Trophoblast cell (in vitro differentiated cells and primary cell): Measurements from ENCODE around the gene POPDC3.
A peak's percentile ranks its signal among the peaks of the same experiment; 100 is the strongest.

Source experiments
- DNase-seq, 2 donors: peaks; one replicate each; pipeline ENCODE4 v3.0.0-alpha.2; 2016
- H2AFZ ChIP-seq: 2 replicates; pipeline ENCODE4 v1.6.1; 2013; ENCODE audit warnings: low read length, moderate library complexity, mild to moderate bottlenecking; ENCODE audit not compliant: insufficient read depth, poor library complexity
- H2AK5ac ChIP-seq: 2 replicates; pipeline ENCODE4 v1.6.1; 2013; ENCODE audit warnings: mild to moderate bottlenecking, low read length
- H2BK120ac ChIP-seq: 2 replicates; pipeline ENCODE4 v1.6.1; 2013; ENCODE audit warnings: low read length, mild to moderate bottlenecking, moderate library complexity; ENCODE audit not compliant: insufficient read depth, poor library complexity
- H2BK12ac ChIP-seq: 2 replicates; pipeline ENCODE4 v1.6.1; 2013; ENCODE audit warnings: mild to moderate bottlenecking, low read length, moderate library complexity
- H2BK5ac ChIP-seq: 2 replicates; pipeline ENCODE4 v1.6.1; 2013; ENCODE audit warnings: low read length, low read depth, moderate library complexity, mild to moderate bottlenecking; ENCODE audit not compliant: poor library complexity
- H3K14ac ChIP-seq: 2 replicates; pipeline ENCODE4 v1.6.1; 2013; ENCODE audit warnings: mild to moderate bottlenecking, low read length
- H3K18ac ChIP-seq: 2 replicates; pipeline ENCODE4 v1.6.1; 2013; ENCODE audit warnings: mild to moderate bottlenecking, low read length
- H3K23ac ChIP-seq: 2 replicates; pipeline ENCODE4 v1.6.1; 2013; ENCODE audit warnings: low read length
- H3K27ac ChIP-seq: 2 replicates; pipeline ENCODE4 v1.5.1; 2013; ENCODE audit warnings: low read depth, mild to moderate bottlenecking, inconsistent platforms, low read length, moderate library complexity
- H3K27me3 ChIP-seq: 2 replicates; pipeline ENCODE4 v1.6.1; 2013; ENCODE audit warnings: inconsistent platforms, mild to moderate bottlenecking, low read length, moderate library complexity; ENCODE audit not compliant: insufficient read depth
- H3K36me3 ChIP-seq, 2 experiments: 1 replicate in 1 of 2; 2 replicates in 1 of 2; pipeline ENCODE4 v1.6.1; 2013; ENCODE audit warnings: low read length in 2 of 2, mild to moderate bottlenecking in 2 of 2, moderate library complexity in 1 of 2; ENCODE audit not compliant: insufficient read depth in 2 of 2, control insufficient read depth in 1 of 2
- H3K4ac ChIP-seq: 2 replicates; pipeline ENCODE4 v1.6.1; 2013; ENCODE audit warnings: low read depth, mild to moderate bottlenecking, low read length, moderate library complexity
- H3K4me1 ChIP-seq, 2 experiments: 1 replicate in 1 of 2; 2 replicates in 1 of 2; pipeline ENCODE4 v1.6.1; 2013; ENCODE audit warnings: low read length in 2 of 2, mild to moderate bottlenecking in 2 of 2, moderate library complexity in 1 of 2; ENCODE audit not compliant: insufficient read depth in 2 of 2, control insufficient read depth in 1 of 2
- H3K4me2 ChIP-seq: 2 replicates; pipeline ENCODE4 v1.6.1; 2013; ENCODE audit warnings: inconsistent platforms, mild to moderate bottlenecking, low read length, moderate library complexity
- H3K4me3 ChIP-seq: 2 replicates; pipeline ENCODE4 v1.5.1; 2013; ENCODE audit warnings: mild to moderate bottlenecking, low read depth, low read length, inconsistent platforms
- H3K79me1 ChIP-seq: one replicate; pipeline ENCODE4 v1.6.1; 2013; ENCODE audit warnings: low read length
- H3K79me2 ChIP-seq: 2 replicates; pipeline ENCODE4 v1.6.1; 2013; ENCODE audit warnings: low read length, mild to moderate bottlenecking; ENCODE audit not compliant: control insufficient read depth, insufficient read depth, poor library complexity
- H3K9ac ChIP-seq: 2 replicates; pipeline ENCODE4 v1.6.1; 2013; ENCODE audit warnings: mild to moderate bottlenecking, low read length
- H3K9me3 ChIP-seq: 2 replicates; pipeline ENCODE4 v1.6.1; 2013; ENCODE audit warnings: low read depth, mild to moderate bottlenecking, control low read depth, inconsistent platforms, low read length; ENCODE audit not compliant: insufficient read depth
- H4K12ac ChIP-seq: 2 replicates; pipeline ENCODE4 v1.6.1; 2013; ENCODE audit warnings: low read depth, mild to moderate bottlenecking, low read length, moderate library complexity
- H4K8ac ChIP-seq: 2 replicates; pipeline ENCODE4 v1.6.1; 2013; ENCODE audit warnings: low read depth, mild to moderate bottlenecking, low read length, moderate library complexity
- H4K91ac ChIP-seq: one replicate; pipeline ENCODE4 v1.6.1; 2013; ENCODE audit warnings: low read depth, mild to moderate bottlenecking, low read length, moderate library complexity
- WGBS: extraction: QIAGEN DNeasy Blood & Tissue Kit; methylation state at CpG from one replicate; pipeline ENCODE4 v1.1.7; 2013; ENCODE audit warnings: missing lambda C conversion rate; ENCODE audit not compliant: insufficient read length, insufficient coverage; ENCODE audit errors: extremely low coverage; 5-methylcytosine and 5-hydroxymethylcytosine counted together

Gene POPDC3

GRCh38 chr6:105184921-105185320 lies 5.1 kb upstream of the POPDC3 start:
- no peaks in the 10 kb centered on the region for H3K27me3 ChIP-seq
- DNase-seq = peak; percentile 62 to 84
- H2BK120ac ChIP-seq = no peak overlapping the region

DNA sequence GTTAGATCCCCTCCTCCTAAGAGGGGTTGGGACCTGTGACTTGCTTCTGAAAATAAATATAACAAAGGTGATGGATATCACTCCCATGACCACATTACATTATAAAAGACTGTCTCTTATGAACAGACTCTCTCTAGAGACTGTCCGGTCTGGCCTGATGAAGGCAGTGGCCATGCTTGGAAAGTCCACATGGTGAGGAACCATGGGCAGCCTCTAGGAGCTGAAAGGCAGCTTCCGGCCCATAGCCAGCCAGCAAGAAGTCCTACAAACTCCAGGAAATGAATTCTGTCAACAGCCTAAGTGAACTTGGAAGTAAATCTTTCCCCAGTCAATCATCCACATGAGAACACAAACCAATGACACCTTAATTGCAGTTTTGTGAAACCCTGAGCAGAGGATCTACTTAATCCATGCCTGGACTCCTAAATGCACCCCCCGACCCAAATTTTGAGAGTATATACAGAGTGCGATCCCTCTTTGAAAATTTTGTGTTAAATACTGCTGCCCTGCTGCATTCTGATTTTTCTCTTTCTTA lies 2.2 kb upstream of the POPDC3 start:
- Histone ChIP-seq H3K14ac (no peak overlapping the region), H3K79me1 (no peaks in the 10 kb centered on the region), H2BK120ac (no peak overlapping the region), H4K91ac (no peak overlapping the region), H3K4me2 (no peak overlapping the region), H3K4me3 (no peak overlapping the region), H4K12ac (no peak overlapping the region), H2BK12ac (no peak overlapping the region), H3K18ac (no peak overlapping the region), H2AK5ac (no peak overlapping the region), H3K79me2 (no peaks in the 10 kb centered on the region), H3K27me3 (no peaks in the 10 kb centered on the region), H3K4me1 (peaks cover 2% of the 10 kb centered on the region in 2 experiments), H4K8ac (no peak overlapping the region), H3K23ac (no peak overlapping the region), H2AFZ (no peak overlapping the region), H3K9ac (no peak overlapping the region), H3K27ac (no peak overlapping the region), H3K36me3 (no peaks in the 10 kb centered on the region), H3K4ac (no peak overlapping the region), H2BK5ac (no peak overlapping the region), H3K9me3 (no peaks in the 10 kb centered on the region)
- WGBS = no CpG with 5 or more reads among the region's 4 CpGs
- DNase-seq = no peak

More at GRCh38 chr6:105184921-105185320, 5.1 kb upstream of the POPDC3 start:
- no peak overlapping the region for H3K4ac ChIP-seq
- H3K14ac ChIP-seq = no peak overlapping the region
- H3K9me3 ChIP-seq = no peaks in the 10 kb centered on the region
- H2BK5ac ChIP-seq = no peak overlapping the region
- H3K27ac ChIP-seq = no peak overlapping the region
- H3K79me2 ChIP-seq = no peaks in the 10 kb centered on the region
- H3K18ac ChIP-seq = no peak overlapping the region
- no peaks in the 10 kb centered on the region for H3K36me3 ChIP-seq
- H3K4me1 ChIP-seq = peaks cover 0 to 2% of the 10 kb centered on the region in 2 experiments
- no peaks in the 10 kb centered on the region for H3K79me1 ChIP-seq
- no peak overlapping the region for H3K4me3 ChIP-seq
- H3K4me2 ChIP-seq = no peak overlapping the region
- no peak overlapping the region for H4K8ac ChIP-seq
- no peak overlapping the region for H2AFZ ChIP-seq
- H4K12ac ChIP-seq = no peak overlapping the region
- no peak overlapping the region for H2BK12ac ChIP-seq
- no peak overlapping the region for H2AK5ac ChIP-seq
- no CpG with 5 or more reads among the region's 2 CpGs for WGBS
- H3K9ac ChIP-seq = no peak overlapping the region
- no peak overlapping the region for H4K91ac ChIP-seq
- H3K23ac ChIP-seq = no peak overlapping the region

DNA sequence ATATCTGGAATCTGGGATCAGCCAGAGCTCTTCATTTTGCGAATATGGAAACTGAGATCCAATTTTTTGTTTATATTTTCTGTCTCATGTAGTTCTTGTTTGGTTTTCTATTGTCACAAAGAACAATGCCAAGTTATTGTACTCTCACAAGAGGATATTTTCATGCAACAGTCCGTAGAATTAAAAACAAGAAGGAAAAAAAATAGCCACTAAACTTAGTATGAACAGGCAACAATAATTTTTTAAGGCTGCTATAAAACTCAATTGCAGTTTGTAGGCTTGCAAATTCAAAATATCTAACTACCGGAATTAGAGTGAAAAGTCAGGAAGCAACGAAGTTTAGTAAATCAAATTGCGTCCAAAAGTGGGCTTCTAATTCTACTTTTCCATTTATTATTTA lies 1.2 kb downstream of the POPDC3 start:
- Histone ChIP-seq H2BK12ac (no peak overlapping the region), H3K27ac (no peak overlapping the region), H2BK5ac (no peak overlapping the region), H2AFZ (no peak overlapping the region), H3K18ac (no peak overlapping the region), H4K91ac (no peak overlapping the region), H3K9me3 (no peaks in the 10 kb centered on the region), H3K23ac (no peak overlapping the region), H3K36me3 (no peaks in the 10 kb centered on the region), H3K4me2 (no peak overlapping the region), H3K9ac (no peak overlapping the region), H2AK5ac (no peak overlapping the region), H3K4ac (no peak overlapping the region), H3K79me1 (no peaks in the 10 kb centered on the region), H3K79me2 (no peaks in the 10 kb centered on the region), H3K14ac (no peak overlapping the region), H3K4me1 (peaks cover 2% of the 10 kb centered on the region in 2 experiments), H3K4me3 (no peak overlapping the region), H4K12ac (no peak overlapping the region), H2BK120ac (no peak overlapping the region), H3K27me3 (no peaks in the 10 kb centered on the region), H4K8ac (no peak overlapping the region)
- DNase-seq = no peak
- WGBS = no CpG with 5 or more reads among the region's 5 CpGs

DNA sequence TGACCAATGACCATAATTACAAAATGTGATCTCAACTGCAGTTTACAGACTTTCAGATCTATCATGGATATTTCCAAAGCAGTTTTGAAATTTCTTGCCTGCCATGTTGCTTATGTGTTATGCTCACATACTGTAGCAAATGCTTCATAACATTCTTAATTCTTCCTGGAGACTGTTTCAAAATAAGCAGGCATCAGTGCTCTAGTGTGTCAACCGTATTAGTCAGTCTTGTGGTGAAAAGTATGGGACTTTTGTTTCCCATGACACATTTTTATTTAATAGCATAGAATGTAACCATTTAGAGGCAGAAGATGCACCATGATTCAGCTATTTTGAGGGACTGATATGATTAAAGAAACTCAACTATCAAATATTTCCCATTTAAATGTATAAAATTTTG lies 1.7 kb downstream of the POPDC3 start:
- no peak overlapping the region for H3K9ac ChIP-seq
- H2BK5ac ChIP-seq = no peak overlapping the region
- H3K27ac ChIP-seq = no peak overlapping the region
- H3K4me3 ChIP-seq = no peak overlapping the region
- WGBS = no CpG with 5 or more reads among the region's 1 CpG
- no peaks in the 10 kb centered on the region for H3K9me3 ChIP-seq
- H3K79me2 ChIP-seq = no peaks in the 10 kb centered on the region
- H3K14ac ChIP-seq = no peak overlapping the region
- no peaks in the 10 kb centered on the region for H3K36me3 ChIP-seq
- DNase-seq = peak; percentile 27 to 36
- no peak overlapping the region for H4K8ac ChIP-seq
- H2AFZ ChIP-seq = no peak overlapping the region
- H3K79me1 ChIP-seq = no peaks in the 10 kb centered on the region
- no peak overlapping the region for H3K4me2 ChIP-seq
- no peaks in the 10 kb centered on the region for H3K27me3 ChIP-seq
- H3K18ac ChIP-seq = no peak overlapping the region
- H2BK12ac ChIP-seq = no peak overlapping the region
- H4K12ac ChIP-seq = no peak overlapping the region
- no peak overlapping the region for H2BK120ac ChIP-seq
- H3K4ac ChIP-seq = no peak overlapping the region
- no peak overlapping the region for H4K91ac ChIP-seq
- H3K4me1 ChIP-seq = peaks cover 2% of the 10 kb centered on the region in 2 experiments
- no peak overlapping the region for H3K23ac ChIP-seq
- H2AK5ac ChIP-seq = no peak overlapping the region
